IMR-90 (cell line): Measurements from ENCODE around the gene FAM227B. TPM values are rescaled to one million over a fixed set of nuclear protein-coding genes. Genes with fewer than 3 reads are reported as not detected.
A peak's percentile ranks its signal among the peaks of the same experiment; 100 is the strongest.

Source experiments
- ATAC-seq: fragments of 200-7000 bp; cut with Tn5 transposase; 2 replicates; pipeline ENCODE4 v1.9.1; 2020; ENCODE audit warnings: low read depth, mild to moderate bottlenecking, moderate library complexity
- BruUV-seq: library from RNA; stranded (reverse); fragments of 400-500 nt; replicated peaks from 2 replicates; lab custom pipeline; 2021; lab: Mats Ljungman, UMichigan
- CTCF ChIA-PET: fragments of 300-600 bp; formaldehyde crosslinking; extraction: SDS; loops from one replicate; lab custom pipeline; 2021; ENCODE audit warnings: antibody characterized with exemption; lab: Yijun Ruan, JAX
- POLR2A ChIA-PET: fragments of 300-600 bp; sonication (Branson Sonifier 250); formaldehyde crosslinking; loops from one replicate; lab custom pipeline; 2022; ENCODE audit warnings: antibody characterized with exemption; ENCODE audit not compliant: unreplicated experiment; lab: Charles Lee
- DNase-seq: peaks from one replicate; pipeline ENCODE4 v3.0.0; 2013
- H2AFZ ChIP-seq: replicated peaks from 2 replicates; pipeline ENCODE3; 2013; ENCODE audit warnings: low read length, mild to moderate bottlenecking; ENCODE audit not compliant: poor library complexity
- H2AK5ac ChIP-seq: 2 replicates; pipeline ENCODE4 v1.6.1; 2013; ENCODE audit warnings: low read depth, low read length, inconsistent platforms
- H2AK9ac ChIP-seq: replicated peaks from 2 replicates; pipeline ENCODE3; 2013; ENCODE audit warnings: mild to moderate bottlenecking, low read depth, low read length, moderate library complexity; ENCODE audit not compliant: poor library complexity
- H2BK120ac ChIP-seq: 2 replicates; pipeline ENCODE4 v1.6.1; 2013; ENCODE audit warnings: low read depth, low read length, inconsistent platforms
- H2BK15ac ChIP-seq: 3 replicates; pipeline ENCODE4 v1.6.1; 2013; ENCODE audit warnings: low read depth, low read length, inconsistent platforms
- H2BK20ac ChIP-seq: 2 replicates; pipeline ENCODE4 v1.6.1; 2013; ENCODE audit warnings: low read depth, mild to moderate bottlenecking, inconsistent platforms, low read length, moderate library complexity
- H2BK5ac ChIP-seq: 2 replicates; pipeline ENCODE4 v1.6.1; 2013; ENCODE audit warnings: mild to moderate bottlenecking, low read depth, low read length, inconsistent platforms; ENCODE audit not compliant: poor library complexity, severe bottlenecking
- H3K14ac ChIP-seq: replicated peaks from 2 replicates; pipeline ENCODE4 v1.6.1; 2013; ENCODE audit warnings: low read depth, low read length, inconsistent platforms
- H3K18ac ChIP-seq: 2 replicates; pipeline ENCODE4 v1.6.1; 2013; ENCODE audit warnings: low read depth, low read length, control low read depth
- H3K23ac ChIP-seq: 2 replicates; pipeline ENCODE4 v1.6.1; 2013; ENCODE audit warnings: low read depth, low read length, inconsistent platforms
- H3K27ac ChIP-seq: 2 replicates; pipeline ENCODE4 v1.5.1; 2013; ENCODE audit warnings: mild to moderate bottlenecking, control low read depth, low read length; ENCODE audit not compliant: insufficient read depth
- H3K27me3 ChIP-seq: 2 replicates; pipeline ENCODE4 v1.6.1; 2013; ENCODE audit warnings: low read length; ENCODE audit not compliant: control insufficient read depth, insufficient read depth
- H3K36me3 ChIP-seq: 2 replicates; pipeline ENCODE4 v1.6.1; 2013; ENCODE audit warnings: low read length, mixed read lengths; ENCODE audit not compliant: control insufficient read depth, insufficient read depth
- H3K4ac ChIP-seq: 2 replicates; pipeline ENCODE4 v1.6.1; 2013; ENCODE audit warnings: low read depth, low read length, inconsistent platforms
- H3K4me1 ChIP-seq: 2 replicates; pipeline ENCODE4 v1.6.1; 2013; ENCODE audit warnings: low read length, mixed read lengths; ENCODE audit not compliant: control insufficient read depth, insufficient read depth
- H3K4me2 ChIP-seq: 2 replicates; pipeline ENCODE4 v1.6.1; 2013; ENCODE audit warnings: low read depth, mild to moderate bottlenecking, control low read depth, low read length, moderate library complexity
- H3K4me3 ChIP-seq: 2 replicates; pipeline ENCODE4 v1.5.1; 2013; ENCODE audit warnings: low read depth, mild to moderate bottlenecking, control low read depth, low read length, moderate library complexity; ENCODE audit not compliant: insufficient read depth
- H3K56ac ChIP-seq: 2 replicates; pipeline ENCODE4 v1.6.1; 2013; ENCODE audit warnings: low read length, inconsistent platforms; ENCODE audit not compliant: insufficient read depth; ENCODE audit errors: extremely low read depth
- H3K79me1 ChIP-seq, 2 experiments: 2 replicates each; pipeline ENCODE4 v1.6.1; 2013; ENCODE audit warnings: low read length in 2 of 2, inconsistent platforms in 1 of 2, low read depth in 1 of 2
- H3K9ac ChIP-seq: 2 replicates; pipeline ENCODE4 v1.6.1; 2013; ENCODE audit warnings: low read depth, low read length, control low read depth
- H3K9me1 ChIP-seq: 2 replicates; pipeline ENCODE4 v1.6.1; 2013; ENCODE audit warnings: low read length, inconsistent platforms; ENCODE audit not compliant: insufficient read depth
- H3K9me3 ChIP-seq: 2 replicates; pipeline ENCODE4 v1.6.1; 2013; ENCODE audit warnings: low read length; ENCODE audit not compliant: control insufficient read depth, insufficient read depth
- H4K20me1 ChIP-seq: 2 replicates; pipeline ENCODE4 v1.6.1; 2013; ENCODE audit warnings: low read length, inconsistent platforms; ENCODE audit not compliant: insufficient read depth
- H4K5ac ChIP-seq: 2 replicates; pipeline ENCODE4 v1.6.1; 2013; ENCODE audit warnings: mild to moderate bottlenecking, low read depth, low read length, control low read depth
- H4K8ac ChIP-seq, 2 experiments: 2 replicates each; pipeline ENCODE4 v1.6.1; 2013; ENCODE audit warnings: low read depth in 2 of 2, low read length in 2 of 2, control low read depth in 1 of 2, inconsistent platforms in 1 of 2
- H4K91ac ChIP-seq: 2 replicates; pipeline ENCODE4 v1.6.1; 2013; ENCODE audit warnings: low read depth, low read length, inconsistent platforms; ENCODE audit not compliant: insufficient read depth
- CEBPB ChIP-seq: IDR thresholded peaks from 2 replicates; pipeline ENCODE4 v1.6.1; 2012; ENCODE audit warnings: low read depth, low read length, improper control_type of control experiment
- FOS ChIP-seq: fragments of 150-350 bp; IDR thresholded peaks from 2 replicates; pipeline ENCODE4 v1.6.1; 2016; ENCODE audit warnings: low read depth, low read length
- NFE2L2 ChIP-seq: fragments of 150-350 bp; IDR thresholded peaks from 2 replicates; pipeline ENCODE4 v1.6.1; 2016; ENCODE audit warnings: low read depth, mild to moderate bottlenecking, low read length
- WGBS, 2 experiments: methylation state at CpG; one replicate each; pipeline versions ENCODE4 v1.1.5 to v1.1.7; 2013; ENCODE audit warnings: missing lambda C conversion rate in 2 of 2; ENCODE audit not compliant: insufficient read length in 1 of 2; ENCODE audit errors: extremely low coverage in 2 of 2; 5-methylcytosine and 5-hydroxymethylcytosine counted together
- dilution Hi-C: fragments of 300-500 bp; cut with HindIII; formaldehyde crosslinking; loops from one replicate; pipeline ENCODE4 v1.14.3; 2018; ENCODE audit warnings: low sequenced_read_pairs; ENCODE audit not compliant: unreplicated experiment
- in situ Hi-C: fragments of 300-500 bp; cut with MboI; formaldehyde crosslinking; loops from 3 replicates; pipeline ENCODE4 v1.14.3; 2019; ENCODE audit warnings: low sequenced_read_pairs, inconsistent platforms, mixed read lengths
- intact Hi-C: fragments of 100-400 bp; cut with micrococcal nuclease; formaldehyde crosslinking; loops from 2 replicates; pipeline ENCODE4 v1.10.0; 2022
- polyA plus RNA-seq, 3 experiments: library from polyadenylated mRNA; depleted of rRNA; stranded (reverse); fragments of >200 nt; gene quantifications; 2 replicates each; pipeline ENCODE4 v1.2.3, GENCODE V29; 2012; ENCODE audit warnings: low replicate concordance in 1 of 3
- total RNA-seq: library from RNA; depleted of rRNA; stranded (reverse); fragments of >200 nt; gene quantifications from 2 replicates; pipeline ENCODE4 v1.2.3, GENCODE V29; 2012

FAM227B gene
- total and polyA plus RNA-seq, 2 of the 4 experiments (the other 2 are of a cell fraction): 1.8 to 3.0 TPM

GRCh38 chr15:49492830-49493229, 127.8 kb downstream of the FAM227B start:
- no TSS peak for BruUV-seq
- H4K91ac ChIP-seq: no peak overlapping the region
- in situ Hi-C loops: no loop called here
- H3K4ac ChIP-seq: no peak overlapping the region
- DNase-seq (peak; percentile 90), ATAC-seq (no peak)
- H2BK5ac ChIP-seq: peak overlapping the region; percentile 100
- 0 out of 4 replicates have a peak overlapping the region, but pooled peaks of 1 of the 2 experiments have one; percentile 53 for H4K8ac ChIP-seq
- H3K4me1 ChIP-seq: peaks cover 14% of the 10 kb centered on the region
- no peaks in the 10 kb centered on the region for H3K79me1 ChIP-seq
- no peak overlapping the region for H3K4me3 ChIP-seq
- peaks cover 3% of the 10 kb centered on the region; the same call in 1 of the 2 replicates for H3K9me1 ChIP-seq
- no peak overlapping the region for H2BK20ac ChIP-seq
- intact Hi-C loops: loop anchor here (5.0 kb wide), 2 partner anchors 129 to 354 kb away; partner anchors contain the start of genes DTWD1 and FAM227B
- peak; percentile 69; the same call in 1 of the 2 replicates for TF ChIP-seq FOS
- no peak for TF ChIP-seq NFE2L2
- peak; percentile 99 for TF ChIP-seq CEBPB
- ChIA-PET POLR2A (no interaction called here), CTCF (no interaction called here)
- peak overlapping the region; percentile 66; the same call in 1 of the 2 replicates for H2BK120ac ChIP-seq
- no peak overlapping the region for H3K23ac ChIP-seq
- no peak overlapping the region for H2AK5ac ChIP-seq
- dilution Hi-C loops: no loop called here
- no peak overlapping the region for H2AFZ ChIP-seq
- H3K4me2 ChIP-seq: no peak overlapping the region
- H2BK15ac ChIP-seq: no peak overlapping the region
- H2AK9ac ChIP-seq: no peak overlapping the region
- H3K27ac ChIP-seq: no peak overlapping the region
- no peak overlapping the region for H3K56ac ChIP-seq
- no CpG with 5 or more reads among the region's 1 CpG for WGBS, 2 experiments
- H4K20me1 ChIP-seq: no peaks in the 10 kb centered on the region
- H3K36me3 ChIP-seq: peaks cover 4% of the 10 kb centered on the region; the same call in 1 of the 2 replicates
- peak overlapping the region; percentile 93; the same call in 1 of the 2 replicates for H4K5ac ChIP-seq
- H3K9ac ChIP-seq: no peak overlapping the region
- H3K14ac ChIP-seq: no peak overlapping the region
- H3K9me3 ChIP-seq: no peaks in the 10 kb centered on the region
- H3K18ac ChIP-seq: peak overlapping the region; percentile 98; the same call in 1 of the 2 replicates
- no peaks in the 10 kb centered on the region for H3K27me3 ChIP-seq
